ENCODE results near the gene PTPRJ. TPM values are rescaled to one million over a fixed set of nuclear protein-coding genes. Genes with fewer than 3 reads are reported as not detected.

PTPRJ gene
- total and polyA plus RNA-seq, 2 of the 4 experiments (the other 2 are of a cell fraction), result 5.6 to 14.9 TPM

- H4K8ac ChIP-seq (ENCODE audit: low read depth in 2 of 2, low read length in 2 of 2), result no peak overlapping the region
- H3K27ac ChIP-seq (ENCODE audit: insufficient read depth, low read length), result no peak overlapping the region
- no peak overlapping the region for H3K18ac ChIP-seq (ENCODE audit: low read depth, low read length)
- H3K4ac ChIP-seq (ENCODE audit: low read depth, low read length), result no peak overlapping the region
- H2BK5ac ChIP-seq (ENCODE audit: low read depth, low read length, poor library complexity, severe bottlenecking), result no peak overlapping the region
- H3K4me2 ChIP-seq (ENCODE audit: low read depth, low read length), result no peak overlapping the region
- TF ChIP-seq RCOR1 (IDR thresholded peaks at IDR 0.05; ENCODE audit: insufficient replicate concordance, low read length) (no peak), BHLHE40 (IDR thresholded peaks at IDR 0.05; ENCODE audit: low read depth, low read length) (no peak), NFE2L2 (IDR thresholded peaks at IDR 0.05; ENCODE audit: low read depth, low read length) (no peak), MAFK (IDR thresholded peaks at IDR 0.05; ENCODE audit: low read depth, low read length) (no peak), MAZ (IDR thresholded peaks at IDR 0.05; ENCODE audit: borderline replicate concordance, low read depth, low read length) (no peak), SMC3 (IDR thresholded peaks at IDR 0.05; ENCODE audit: low read depth, low read length) (no peak), USF2 (IDR thresholded peaks at IDR 0.05; ENCODE audit: low read depth, low read length) (no peak), POLR2A (IDR thresholded peaks at IDR 0.05; ENCODE audit: low read depth, low read length) (no peak), CHD1 (IDR thresholded peaks at IDR 0.05; ENCODE audit: low read depth, low read length) (no peak), CTCF (conservative IDR thresholded peaks at IDR 0.05; ENCODE audit: low read depth, low read length) (no peak), CEBPB (IDR thresholded peaks at IDR 0.05; ENCODE audit: low read depth, low read length) (no peak), RFX5 (IDR thresholded peaks at IDR 0.05; ENCODE audit: low read depth, low read length) (no peak), MXI1 (IDR thresholded peaks at IDR 0.05; ENCODE audit: borderline replicate concordance, low read depth, low read length) (no peak), ELK1 (IDR thresholded peaks at IDR 0.05; ENCODE audit: borderline replicate concordance, low read depth, low read length) (no peak), RAD21 (IDR thresholded peaks at IDR 0.05; ENCODE audit: low read length) (no peak), FOS (IDR thresholded peaks at IDR 0.05; ENCODE audit: low read depth, low read length) (no peak)
- no peak overlapping the region for H2BK15ac ChIP-seq (ENCODE audit: low read depth, low read length)
- no peaks in the 10 kb centered on the region for H3K9me3 ChIP-seq (ENCODE audit: control insufficient read depth, insufficient read depth, low read length)
- no peak overlapping the region for H3K23ac ChIP-seq (ENCODE audit: low read depth, low read length)
- no peak overlapping the region for H2AK9ac ChIP-seq (replicated peaks; ENCODE audit: low read depth, low read length, poor library complexity)
- H3K4me1 ChIP-seq (ENCODE audit: control insufficient read depth, insufficient read depth, low read length), result no peaks in the 10 kb centered on the region
- no peak overlapping the region for H2BK120ac ChIP-seq (ENCODE audit: low read depth, low read length)
- DNase-seq, result no peak
- no peak overlapping the region for H4K91ac ChIP-seq (ENCODE audit: insufficient read depth, low read depth, low read length)
- no peak overlapping the region for H4K5ac ChIP-seq (ENCODE audit: low read depth, low read length)
- no peaks in the 10 kb centered on the region for H3K27me3 ChIP-seq (ENCODE audit: control insufficient read depth, insufficient read depth, low read length)
- no peak overlapping the region for H2AK5ac ChIP-seq (ENCODE audit: low read depth, low read length)
- WGBS, 2 experiments (ENCODE audit: extremely low coverage in 2 of 2, insufficient read length in 1 of 2), result 93% methylated on average over 9 of the region's 11 CpGs; no CpG with 5 or more reads in 1 of the 2 experiments
- ChIA-PET POLR2A (ENCODE audit: unreplicated experiment) (no interaction called here), CTCF (no interaction called here)
- no peak overlapping the region for H3K14ac ChIP-seq (replicated peaks; ENCODE audit: low read depth, low read length)
- H3K9ac ChIP-seq (ENCODE audit: low read depth, low read length), result no peak overlapping the region
- no TSS peak for BruUV-seq (replicated peaks)
- H3K4me3 ChIP-seq (ENCODE audit: insufficient read depth, low read depth, low read length), result no peak overlapping the region
- dilution Hi-C loops (cut with HindIII; ENCODE audit: low sequenced_read_pairs, unreplicated experiment) (no loop called here), intact Hi-C loops (cut with micrococcal nuclease) (no loop called here), in situ Hi-C loops (cut with MboI; ENCODE audit: low sequenced_read_pairs) (no loop called here)
- peaks cover 9 to 10% of the 10 kb centered on the region in 2 experiments; a peak in 3 of 4 replicates for H3K79me1 ChIP-seq (ENCODE audit: low read depth in 1 of 2, low read length in 2 of 2)
- H2BK20ac ChIP-seq (ENCODE audit: low read depth, low read length), result no peak overlapping the region
- H2AFZ ChIP-seq (replicated peaks; ENCODE audit: low read length, poor library complexity), result no peak overlapping the region
- H3K9me1 ChIP-seq (ENCODE audit: insufficient read depth, low read length), result peaks cover 23% of the 10 kb centered on the region
- H4K20me1 ChIP-seq (ENCODE audit: insufficient read depth, low read length), result no peaks in the 10 kb centered on the region
- no peak for ATAC-seq (ENCODE audit: low read depth)
- H3K36me3 ChIP-seq (ENCODE audit: control insufficient read depth, insufficient read depth, low read length), result peaks cover 31% of the 10 kb centered on the region
- no peak overlapping the region for H3K56ac ChIP-seq (ENCODE audit: extremely low read depth, insufficient read depth, low read length)
Observed at GRCh38 chr11:48124880-48125279, 144.5 kb downstream of the PTPRJ start.
